ENCODE results near the gene MFSD6.

DNA sequence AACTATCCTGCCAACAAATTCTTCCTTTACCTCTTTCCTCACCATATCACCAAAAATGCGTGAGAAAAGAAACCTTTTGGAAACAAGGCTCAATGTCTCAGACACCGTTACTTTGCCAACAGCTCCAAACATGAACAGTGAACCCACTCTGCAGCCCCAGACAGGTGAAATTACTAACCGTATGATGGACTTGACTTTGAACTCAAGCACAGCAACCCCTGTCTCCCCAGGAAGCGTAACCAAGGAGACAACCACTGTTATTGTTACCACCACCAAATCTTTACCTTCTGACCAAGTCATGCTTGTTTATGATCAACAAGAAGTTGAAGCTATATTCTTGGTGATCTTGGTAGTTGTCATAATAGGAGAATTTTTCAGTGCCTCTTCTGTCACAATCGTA lies 28.4 kb downstream of the MFSD6 start:
- TF ChIP-seq CTCF (tag by site-specific recombination; IDR thresholded peaks at IDR 0.05) = no peak
- TF ChIP-seq, protein P1, sequence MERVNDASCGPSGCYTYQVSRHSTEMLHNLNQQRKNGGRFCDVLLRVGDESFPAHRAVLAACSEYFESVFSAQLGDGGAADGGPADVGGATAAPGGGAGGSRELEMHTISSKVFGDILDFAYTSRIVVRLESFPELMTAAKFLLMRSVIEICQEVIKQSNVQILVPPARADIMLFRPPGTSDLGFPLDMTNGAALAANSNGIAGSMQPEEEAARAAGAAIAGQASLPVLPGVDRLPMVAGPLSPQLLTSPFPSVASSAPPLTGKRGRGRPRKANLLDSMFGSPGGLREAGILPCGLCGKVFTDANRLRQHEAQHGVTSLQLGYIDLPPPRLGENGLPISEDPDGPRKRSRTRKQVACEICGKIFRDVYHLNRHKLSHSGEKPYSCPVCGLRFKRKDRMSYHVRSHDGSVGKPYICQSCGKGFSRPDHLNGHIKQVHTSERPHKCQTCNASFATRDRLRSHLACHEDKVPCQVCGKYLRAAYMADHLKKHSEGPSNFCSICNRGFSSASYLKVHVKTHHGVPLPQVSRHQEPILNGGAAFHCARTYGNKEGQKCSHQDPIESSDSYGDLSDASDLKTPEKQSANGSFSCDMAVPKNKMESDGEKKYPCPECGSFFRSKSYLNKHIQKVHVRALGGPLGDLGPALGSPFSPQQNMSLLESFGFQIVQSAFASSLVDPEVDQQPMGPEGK (tag by site-specific recombination; IDR thresholded peaks at IDR 0.05) = no peak
- TF ChIP-seq ZNF184 (tag by site-specific recombination; IDR thresholded peaks at IDR 0.05) = no peak
- TF ChIP-seq, protein P2, sequence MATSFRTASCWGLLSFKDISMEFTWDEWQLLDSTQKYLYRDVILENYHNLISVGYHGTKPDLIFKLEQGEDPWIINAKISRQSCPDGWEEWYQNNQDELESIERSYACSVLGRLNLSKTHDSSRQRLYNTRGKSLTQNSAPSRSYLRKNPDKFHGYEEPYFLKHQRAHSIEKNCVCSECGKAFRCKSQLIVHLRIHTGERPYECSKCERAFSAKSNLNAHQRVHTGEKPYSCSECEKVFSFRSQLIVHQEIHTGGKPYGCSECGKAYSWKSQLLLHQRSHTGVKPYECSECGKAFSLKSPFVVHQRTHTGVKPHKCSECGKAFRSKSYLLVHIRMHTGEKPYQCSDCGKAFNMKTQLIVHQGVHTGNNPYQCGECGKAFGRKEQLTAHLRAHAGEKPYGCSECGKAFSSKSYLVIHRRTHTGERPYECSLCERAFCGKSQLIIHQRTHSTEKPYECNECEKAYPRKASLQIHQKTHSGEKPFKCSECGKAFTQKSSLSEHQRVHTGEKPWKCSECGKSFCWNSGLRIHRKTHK (tag by site-specific recombination; IDR thresholded peaks at IDR 0.05) = no peak
- no peak for TF ChIP-seq ZEB2 (tag by site-specific recombination; IDR thresholded peaks at IDR 0.05)
